IMR-90 (cell line): Measurements from ENCODE around the gene TEP1. TPM values are rescaled to one million over a fixed set of nuclear protein-coding genes. Genes with fewer than 3 reads are reported as not detected.

ENCODE experiments used
- ATAC-seq: fragments of 200-7000 bp; cut with Tn5 transposase; 2 replicates; pipeline ENCODE4 v1.9.1; 2020; ENCODE audit warnings: low read depth, mild to moderate bottlenecking, moderate library complexity
- BruUV-seq: library from RNA; stranded (reverse); fragments of 400-500 nt; replicated peaks from 2 replicates; lab custom pipeline; 2021; lab: Mats Ljungman, UMichigan
- CTCF ChIA-PET: fragments of 300-600 bp; formaldehyde crosslinking; extraction: SDS; loops from one replicate; lab custom pipeline; 2021; ENCODE audit warnings: antibody characterized with exemption; lab: Yijun Ruan, JAX
- POLR2A ChIA-PET: fragments of 300-600 bp; sonication (Branson Sonifier 250); formaldehyde crosslinking; loops from one replicate; lab custom pipeline; 2022; ENCODE audit warnings: antibody characterized with exemption; ENCODE audit not compliant: unreplicated experiment; lab: Charles Lee
- DNase-seq: peaks from one replicate; pipeline ENCODE4 v3.0.0; 2013
- H2AFZ ChIP-seq: replicated peaks from 2 replicates; pipeline ENCODE3; 2013; ENCODE audit warnings: low read length, mild to moderate bottlenecking; ENCODE audit not compliant: poor library complexity
- H2AK5ac ChIP-seq: 2 replicates; pipeline ENCODE4 v1.6.1; 2013; ENCODE audit warnings: low read depth, low read length, inconsistent platforms
- H2AK9ac ChIP-seq: replicated peaks from 2 replicates; pipeline ENCODE3; 2013; ENCODE audit warnings: mild to moderate bottlenecking, low read depth, low read length, moderate library complexity; ENCODE audit not compliant: poor library complexity
- H2BK120ac ChIP-seq: 2 replicates; pipeline ENCODE4 v1.6.1; 2013; ENCODE audit warnings: low read depth, low read length, inconsistent platforms
- H2BK15ac ChIP-seq: 3 replicates; pipeline ENCODE4 v1.6.1; 2013; ENCODE audit warnings: low read depth, low read length, inconsistent platforms
- H2BK20ac ChIP-seq: 2 replicates; pipeline ENCODE4 v1.6.1; 2013; ENCODE audit warnings: low read depth, mild to moderate bottlenecking, inconsistent platforms, low read length, moderate library complexity
- H2BK5ac ChIP-seq: 2 replicates; pipeline ENCODE4 v1.6.1; 2013; ENCODE audit warnings: mild to moderate bottlenecking, low read depth, low read length, inconsistent platforms; ENCODE audit not compliant: poor library complexity, severe bottlenecking
- H3K14ac ChIP-seq: replicated peaks from 2 replicates; pipeline ENCODE4 v1.6.1; 2013; ENCODE audit warnings: low read depth, low read length, inconsistent platforms
- H3K18ac ChIP-seq: 2 replicates; pipeline ENCODE4 v1.6.1; 2013; ENCODE audit warnings: low read depth, low read length, control low read depth
- H3K23ac ChIP-seq: 2 replicates; pipeline ENCODE4 v1.6.1; 2013; ENCODE audit warnings: low read depth, low read length, inconsistent platforms
- H3K27ac ChIP-seq: 2 replicates; pipeline ENCODE4 v1.5.1; 2013; ENCODE audit warnings: mild to moderate bottlenecking, control low read depth, low read length; ENCODE audit not compliant: insufficient read depth
- H3K27me3 ChIP-seq: 2 replicates; pipeline ENCODE4 v1.6.1; 2013; ENCODE audit warnings: low read length; ENCODE audit not compliant: control insufficient read depth, insufficient read depth
- H3K36me3 ChIP-seq: 2 replicates; pipeline ENCODE4 v1.6.1; 2013; ENCODE audit warnings: low read length, mixed read lengths; ENCODE audit not compliant: control insufficient read depth, insufficient read depth
- H3K4ac ChIP-seq: 2 replicates; pipeline ENCODE4 v1.6.1; 2013; ENCODE audit warnings: low read depth, low read length, inconsistent platforms
- H3K4me1 ChIP-seq: 2 replicates; pipeline ENCODE4 v1.6.1; 2013; ENCODE audit warnings: low read length, mixed read lengths; ENCODE audit not compliant: control insufficient read depth, insufficient read depth
- H3K4me2 ChIP-seq: 2 replicates; pipeline ENCODE4 v1.6.1; 2013; ENCODE audit warnings: low read depth, mild to moderate bottlenecking, control low read depth, low read length, moderate library complexity
- H3K4me3 ChIP-seq: 2 replicates; pipeline ENCODE4 v1.5.1; 2013; ENCODE audit warnings: low read depth, mild to moderate bottlenecking, control low read depth, low read length, moderate library complexity; ENCODE audit not compliant: insufficient read depth
- H3K56ac ChIP-seq: 2 replicates; pipeline ENCODE4 v1.6.1; 2013; ENCODE audit warnings: low read length, inconsistent platforms; ENCODE audit not compliant: insufficient read depth; ENCODE audit errors: extremely low read depth
- H3K79me1 ChIP-seq, 2 experiments: 2 replicates each; pipeline ENCODE4 v1.6.1; 2013; ENCODE audit warnings: low read length in 2 of 2, inconsistent platforms in 1 of 2, low read depth in 1 of 2
- H3K9ac ChIP-seq: 2 replicates; pipeline ENCODE4 v1.6.1; 2013; ENCODE audit warnings: low read depth, low read length, control low read depth
- H3K9me1 ChIP-seq: 2 replicates; pipeline ENCODE4 v1.6.1; 2013; ENCODE audit warnings: low read length, inconsistent platforms; ENCODE audit not compliant: insufficient read depth
- H3K9me3 ChIP-seq: 2 replicates; pipeline ENCODE4 v1.6.1; 2013; ENCODE audit warnings: low read length; ENCODE audit not compliant: control insufficient read depth, insufficient read depth
- H4K20me1 ChIP-seq: 2 replicates; pipeline ENCODE4 v1.6.1; 2013; ENCODE audit warnings: low read length, inconsistent platforms; ENCODE audit not compliant: insufficient read depth
- H4K5ac ChIP-seq: 2 replicates; pipeline ENCODE4 v1.6.1; 2013; ENCODE audit warnings: mild to moderate bottlenecking, low read depth, low read length, control low read depth
- H4K8ac ChIP-seq, 2 experiments: 2 replicates each; pipeline ENCODE4 v1.6.1; 2013; ENCODE audit warnings: low read depth in 2 of 2, low read length in 2 of 2, control low read depth in 1 of 2, inconsistent platforms in 1 of 2
- H4K91ac ChIP-seq: 2 replicates; pipeline ENCODE4 v1.6.1; 2013; ENCODE audit warnings: low read depth, low read length, inconsistent platforms; ENCODE audit not compliant: insufficient read depth
- BHLHE40 ChIP-seq: fragments of 150-350 bp; IDR thresholded peaks from 2 replicates; pipeline ENCODE4 v1.6.1; 2016; ENCODE audit warnings: mild to moderate bottlenecking, low read depth, low read length
- CEBPB ChIP-seq: IDR thresholded peaks from 2 replicates; pipeline ENCODE4 v1.6.1; 2012; ENCODE audit warnings: low read depth, low read length, improper control_type of control experiment
- CHD1 ChIP-seq: IDR thresholded peaks from 2 replicates; pipeline ENCODE4 v1.6.1; 2012; ENCODE audit warnings: low read depth, low read length, improper control_type of control experiment
- CTCF ChIP-seq: conservative IDR thresholded peaks from 2 replicates; pipeline ENCODE4 v1.5.1; 2012; ENCODE audit warnings: mild to moderate bottlenecking, low read depth, low read length, improper control_type of control experiment
- FOS ChIP-seq: fragments of 150-350 bp; IDR thresholded peaks from 2 replicates; pipeline ENCODE4 v1.6.1; 2016; ENCODE audit warnings: low read depth, low read length
- MAFK ChIP-seq: IDR thresholded peaks from 2 replicates; pipeline ENCODE4 v1.6.1; 2012; ENCODE audit warnings: low read depth, low read length, improper control_type of control experiment
- MAZ ChIP-seq: IDR thresholded peaks from 2 replicates; pipeline ENCODE4 v1.6.1; 2012; ENCODE audit warnings: low read depth, mild to moderate bottlenecking, low read length, improper control_type of control experiment, moderate library complexity, borderline replicate concordance
- MXI1 ChIP-seq: IDR thresholded peaks from 2 replicates; pipeline ENCODE4 v1.6.1; 2012; ENCODE audit warnings: low read depth, mild to moderate bottlenecking, low read length, moderate library complexity, borderline replicate concordance
- NFE2L2 ChIP-seq: fragments of 150-350 bp; IDR thresholded peaks from 2 replicates; pipeline ENCODE4 v1.6.1; 2016; ENCODE audit warnings: low read depth, mild to moderate bottlenecking, low read length
- POLR2A ChIP-seq: IDR thresholded peaks from 2 replicates; pipeline ENCODE4 v1.6.1; 2012; ENCODE audit warnings: mild to moderate bottlenecking, low read depth, low read length
- RAD21 ChIP-seq: IDR thresholded peaks from 2 replicates; pipeline ENCODE4 v1.6.1; 2012; ENCODE audit warnings: low read length, improper control_type of control experiment
- RCOR1 ChIP-seq: IDR thresholded peaks from 2 replicates; pipeline ENCODE4 v1.6.1; 2012; ENCODE audit warnings: mild to moderate bottlenecking, low read length, improper control_type of control experiment; ENCODE audit not compliant: insufficient replicate concordance
- RFX5 ChIP-seq: IDR thresholded peaks from 2 replicates; pipeline ENCODE4 v1.8.0; 2012; ENCODE audit warnings: low read depth, mild to moderate bottlenecking, low read length, moderate library complexity
- SMC3 ChIP-seq: fragments of 150-350 bp; IDR thresholded peaks from 2 replicates; pipeline ENCODE4 v1.6.1; 2016; ENCODE audit warnings: low read depth, mild to moderate bottlenecking, antibody characterized with exemption, low read length, moderate library complexity
- WGBS, 2 experiments: methylation state at CpG; one replicate each; pipeline versions ENCODE4 v1.1.5 to v1.1.7; 2013; ENCODE audit warnings: missing lambda C conversion rate in 2 of 2; ENCODE audit not compliant: insufficient read length in 1 of 2; ENCODE audit errors: extremely low coverage in 2 of 2; 5-methylcytosine and 5-hydroxymethylcytosine counted together
- dilution Hi-C: fragments of 300-500 bp; cut with HindIII; formaldehyde crosslinking; loops from one replicate; pipeline ENCODE4 v1.14.3; 2018; ENCODE audit warnings: low sequenced_read_pairs; ENCODE audit not compliant: unreplicated experiment
- in situ Hi-C: fragments of 300-500 bp; cut with MboI; formaldehyde crosslinking; loops from 3 replicates; pipeline ENCODE4 v1.14.3; 2019; ENCODE audit warnings: low sequenced_read_pairs, inconsistent platforms, mixed read lengths
- intact Hi-C: fragments of 100-400 bp; cut with micrococcal nuclease; formaldehyde crosslinking; loops from 2 replicates; pipeline ENCODE4 v1.10.0; 2022
- polyA plus RNA-seq, 3 experiments: library from polyadenylated mRNA; depleted of rRNA; stranded (reverse); fragments of >200 nt; gene quantifications; 2 replicates each; pipeline ENCODE4 v1.2.3, GENCODE V29; 2012; ENCODE audit warnings: low replicate concordance in 1 of 3
- total RNA-seq: library from RNA; depleted of rRNA; stranded (reverse); fragments of >200 nt; gene quantifications from 2 replicates; pipeline ENCODE4 v1.2.3, GENCODE V29; 2012
- TF ChIP-seq, protein P1 (sequence below): fragments of 150-350 bp; IDR thresholded peaks from 2 replicates; pipeline ENCODE4 v1.6.1; 2016; ENCODE audit warnings: low read depth, mild to moderate bottlenecking, low read length, moderate library complexity, borderline replicate concordance

TEP1 gene
- total and polyA plus RNA-seq, 2 of the 4 experiments (the other 2 are of a cell fraction): 10.7 to 12.4 TPM

DNA sequence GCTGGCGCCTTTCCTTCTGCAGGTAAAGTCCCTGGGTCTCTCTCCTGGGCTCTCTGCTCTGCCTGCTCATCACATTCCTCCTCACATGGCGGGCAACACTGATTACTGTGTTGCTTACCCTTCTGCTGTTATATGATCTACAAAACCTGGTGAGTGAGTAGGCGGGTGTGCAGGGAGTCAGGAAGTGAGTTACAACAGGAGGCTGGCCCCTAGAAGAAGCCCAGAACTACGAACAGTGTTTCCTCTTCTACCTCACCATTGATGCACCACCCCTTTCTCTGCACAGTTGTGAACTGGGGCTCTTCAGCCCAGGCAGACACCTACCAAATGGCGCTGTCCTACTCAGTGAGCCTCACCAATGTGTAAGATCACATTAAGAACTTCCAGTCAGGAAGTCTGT is 27.6 kb upstream of the TEP1 start:
- no peak for TF ChIP-seq MAFK
- TF ChIP-seq RFX5: no peak
- TF ChIP-seq, protein P1, sequence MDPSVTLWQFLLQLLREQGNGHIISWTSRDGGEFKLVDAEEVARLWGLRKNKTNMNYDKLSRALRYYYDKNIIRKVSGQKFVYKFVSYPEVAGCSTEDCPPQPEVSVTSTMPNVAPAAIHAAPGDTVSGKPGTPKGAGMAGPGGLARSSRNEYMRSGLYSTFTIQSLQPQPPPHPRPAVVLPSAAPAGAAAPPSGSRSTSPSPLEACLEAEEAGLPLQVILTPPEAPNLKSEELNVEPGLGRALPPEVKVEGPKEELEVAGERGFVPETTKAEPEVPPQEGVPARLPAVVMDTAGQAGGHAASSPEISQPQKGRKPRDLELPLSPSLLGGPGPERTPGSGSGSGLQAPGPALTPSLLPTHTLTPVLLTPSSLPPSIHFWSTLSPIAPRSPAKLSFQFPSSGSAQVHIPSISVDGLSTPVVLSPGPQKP: no peak
- no peak for TF ChIP-seq CEBPB
- no peak for TF ChIP-seq FOS
- TF ChIP-seq SMC3: no peak
- TF ChIP-seq POLR2A: no peak
- TF ChIP-seq BHLHE40: no peak
- TF ChIP-seq RAD21: no peak
- no peak for TF ChIP-seq MXI1
- no peak for TF ChIP-seq NFE2L2
- TF ChIP-seq MAZ: no peak
- no peak for TF ChIP-seq CTCF
- TF ChIP-seq CHD1: no peak
- no peak for TF ChIP-seq RCOR1
- Histone ChIP-seq H3K9me3 (no peaks in the 10 kb centered on the region), H3K4ac (no peak overlapping the region), H2BK5ac (no peak overlapping the region), H3K36me3 (peaks cover 2% of the 10 kb centered on the region), H4K8ac (no peak overlapping the region), H3K4me3 (no peak overlapping the region), H2AK5ac (no peak overlapping the region), H3K27me3 (peaks cover 5% of the 10 kb centered on the region; the same call in 1 of the 2 replicates), H3K9ac (no peak overlapping the region), H3K18ac (no peak overlapping the region), H3K79me1 (no peaks in the 10 kb centered on the region), H4K5ac (no peak overlapping the region), H3K4me1 (no peaks in the 10 kb centered on the region), H3K9me1 (no peaks in the 10 kb centered on the region), H3K23ac (no peak overlapping the region), H3K27ac (no peak overlapping the region), H2BK120ac (no peak overlapping the region), H2AFZ (no peak overlapping the region), H4K20me1 (no peaks in the 10 kb centered on the region), H3K4me2 (no peak overlapping the region), H2BK20ac (no peak overlapping the region), H3K56ac (no peak overlapping the region), H3K14ac (no peak overlapping the region), H4K91ac (no peak overlapping the region), H2BK15ac (no peak overlapping the region), H2AK9ac (no peak overlapping the region)
- no CpG with 5 or more reads among the region's 5 CpGs for WGBS, 2 experiments
- POLR2A ChIA-PET: interaction anchor here (0.8 kb wide), 1 partner anchor 11 kb away, joined by 4 read pairs; no protein-coding TSS in a partner anchor
- CTCF ChIA-PET: no interaction called here
- in situ Hi-C loops (no loop called here), dilution Hi-C loops (no loop called here), intact Hi-C loops (loop anchor here (10.0 kb wide), 1 partner anchor 76 kb away; no protein-coding TSS in a partner anchor)
- ATAC-seq (no peak), DNase-seq (peak; percentile 11)
- no TSS peak for BruUV-seq
